Endothelial cell of umbilical vein (primary cell): ENCODE measurements around the gene NDUFA8. TPM values are rescaled to one million over a fixed set of nuclear protein-coding genes. Genes with fewer than 3 reads are reported as not detected.

Experiments
- BruUV-seq: library from RNA; stranded (reverse); fragments of 400-500 nt; replicated peaks from 2 replicates; lab custom pipeline; 2021; lab: Mats Ljungman, UMichigan
- CTCF ChIA-PET: fragments of 300-600, 350-600 bp; sonication (Branson Sonifier 250); formaldehyde crosslinking; loops from one replicate; lab custom pipeline; 2021; ENCODE audit warnings: antibody characterized with exemption, inconsistent platforms; lab: Charles Lee
- POLR2A ChIA-PET: fragments of 300-600, 350-600 bp; sonication (Branson Sonifier 250); formaldehyde crosslinking; loops from one replicate; lab custom pipeline; 2021; ENCODE audit warnings: antibody characterized with exemption, inconsistent platforms; lab: Charles Lee
- DNase-seq: peaks from one replicate; pipeline ENCODE4 v3.0.0-alpha.2; 2011; ENCODE audit warnings: low read depth, low spot score
- FAIRE-seq: peaks from 2 replicates; lab custom pipeline; 2011; peaks lifted over from hg19 to GRCh38; lab: Jason Lieb, UNC
- H2AFZ ChIP-seq: 2 replicates; pipeline ENCODE4 v1.6.0; 2012; ENCODE audit warnings: low read depth, low read length, control low read depth, inconsistent platforms
- H3K27ac ChIP-seq: 2 replicates; pipeline ENCODE4 v1.5.1; 2011; ENCODE audit warnings: low read depth, mild to moderate bottlenecking, control low read depth, low read length, moderate library complexity; ENCODE audit not compliant: insufficient read depth
- H3K27me3 ChIP-seq, 2 experiments: 2 replicates each; pipeline versions ENCODE4 v1.6.0 to v1.6.1; 2011; ENCODE audit warnings: low read length in 2 of 2, mixed read lengths in 1 of 2; ENCODE audit not compliant: control insufficient read depth in 2 of 2, insufficient read depth in 2 of 2
- H3K36me3 ChIP-seq, 2 experiments: 2 replicates in 1 of 2; 3 replicates in 1 of 2; pipeline ENCODE4 v1.5.1; 2011; ENCODE audit warnings: low read length in 2 of 2, mild to moderate bottlenecking in 1 of 2, moderate library complexity in 1 of 2; ENCODE audit not compliant: control insufficient read depth in 2 of 2, insufficient read depth in 2 of 2; ENCODE audit errors: extremely low read depth in 1 of 2
- H3K4me1 ChIP-seq: 3 replicates; pipeline ENCODE4 v1.5.1; 2011; ENCODE audit warnings: mild to moderate bottlenecking, low read length; ENCODE audit not compliant: control insufficient read depth, insufficient read depth; ENCODE audit errors: extremely low read depth
- H3K4me2 ChIP-seq: 2 replicates; pipeline ENCODE4 v1.6.1; 2011; ENCODE audit warnings: low read length, control low read depth, mixed read lengths; ENCODE audit not compliant: insufficient read depth
- H3K4me3 ChIP-seq, 3 experiments: fragments of 200-600 bp in 1 of 3; sonication (generic), shearing (Covaris generic) in 1 of 3; replicated peaks in 1 of 3; 2 replicates each; pipeline ENCODE4 v1.5.1; 2011 to 2016; ENCODE audit warnings: control low read depth in 3 of 3, low read length in 3 of 3, mild to moderate bottlenecking in 2 of 3, inconsistent platforms in 1 of 3, low read depth in 1 of 3, moderate library complexity in 1 of 3; ENCODE audit not compliant: insufficient read depth in 1 of 3
- H3K79me2 ChIP-seq: 2 replicates; pipeline ENCODE4 v1.6.0; 2012; ENCODE audit warnings: low read length, inconsistent platforms; ENCODE audit not compliant: control insufficient read depth, insufficient read depth
- H3K9ac ChIP-seq: replicated peaks from 2 replicates; pipeline ENCODE3; 2011; ENCODE audit warnings: low read length, control low read depth; ENCODE audit not compliant: insufficient read depth; ENCODE audit errors: extremely low read depth
- H3K9me1 ChIP-seq: replicated peaks from 3 replicates; pipeline ENCODE4 v1.6.0; 2011; ENCODE audit warnings: mild to moderate bottlenecking, low read length; ENCODE audit not compliant: control insufficient read depth, insufficient read depth; ENCODE audit errors: extremely low read depth
- H3K9me3 ChIP-seq: replicated peaks from 2 replicates; pipeline ENCODE4 v1.5.1; 2012; ENCODE audit warnings: low read length, inconsistent platforms; ENCODE audit not compliant: control insufficient read depth, insufficient read depth
- H4K20me1 ChIP-seq: replicated peaks from 2 replicates; pipeline ENCODE3; 2011; ENCODE audit warnings: mild to moderate bottlenecking, low read length; ENCODE audit not compliant: control insufficient read depth, insufficient read depth; ENCODE audit errors: extremely low read depth
- EZH2 ChIP-seq: IDR thresholded peaks from 2 replicates; pipeline ENCODE4 v1.6.1; 2012; ENCODE audit warnings: borderline replicate concordance, low read depth, mild to moderate bottlenecking, moderate library complexity, low read length, inconsistent platforms; ENCODE audit not compliant: severe bottlenecking
- FOS ChIP-seq: IDR thresholded peaks from 2 replicates; pipeline ENCODE4 v1.6.1; 2011; ENCODE audit warnings: mild to moderate bottlenecking, low read length, moderate library complexity, borderline replicate concordance; ENCODE audit not compliant: insufficient read depth
- GATA2 ChIP-seq: IDR thresholded peaks from 2 replicates; pipeline ENCODE4 v1.7.0; 2011; ENCODE audit warnings: low read depth, mild to moderate bottlenecking, moderate library complexity, mixed read lengths, low read length; ENCODE audit not compliant: insufficient read length, insufficient read depth
- JUN ChIP-seq: IDR thresholded peaks from 2 replicates; pipeline ENCODE4 v1.6.1; 2011; ENCODE audit warnings: borderline replicate concordance, low read depth; ENCODE audit not compliant: insufficient read length, insufficient read depth
- MAX ChIP-seq: IDR thresholded peaks from 2 replicates; pipeline ENCODE4 v1.6.1; 2011; ENCODE audit not compliant: insufficient read depth, insufficient read length
- POLR2A ChIP-seq: IDR thresholded peaks from 2 replicates; pipeline ENCODE4 v1.6.1; 2012; ENCODE audit warnings: low read depth, mild to moderate bottlenecking, control low read depth, low read length
- POLR2AphosphoS5 ChIP-seq: IDR thresholded peaks from 2 replicates; pipeline ENCODE4 v1.6.1; 2012; ENCODE audit warnings: low read depth, mild to moderate bottlenecking, control low read depth, low read length, moderate library complexity; ENCODE audit not compliant: insufficient read depth
- dilution Hi-C: fragments of 300-500 bp; cut with MboI; formaldehyde crosslinking; loops from one replicate; pipeline ENCODE4 v1.15.0; 2019; ENCODE audit warnings: low sequenced_read_pairs; ENCODE audit not compliant: extremely low pct_ligation_motif_present
- intact Hi-C: fragments of 100-400 bp; cut with micrococcal nuclease; formaldehyde crosslinking; loops from one replicate; pipeline ENCODE4 v1.10.0; 2022
- polyA plus RNA-seq, 4 experiments: library from polyadenylated mRNA; depleted of rRNA in 3 of 4; stranded (reverse) in 3 of 4; unstranded in 1 of 4; fragments of >200 nt; gene quantifications; 2 replicates each; pipeline versions ENCODE4 v1.2.1 to v1.2.3, GENCODE V29; 2011 to 2012; ENCODE audit warnings: missing spikeins in 1 of 4
- total RNA-seq: library from RNA; stranded (reverse); gene quantifications from 2 replicates; pipeline ENCODE4 v1.2.3, GENCODE V29; 2021

The NDUFA8 gene
- total and polyA plus RNA-seq, 2 donors (not counting 3 experiments of a cell fraction or from before 2014, with no cell fraction given): 68.2 to 100 TPM

- H3K36me3 ChIP-seq: no peaks in the 10 kb centered on the region
- no peak for TF ChIP-seq FOS
- TF ChIP-seq MAX: no peak
- TF ChIP-seq GATA2: no peak
- no TSS peak for BruUV-seq
- ChIA-PET CTCF (interaction anchor here (1.0 to 5.4 kb wide), 4 partner anchors 8 to 506 kb away, joined by 3 to 46 read pairs (median 4); no protein-coding TSS in a partner anchor), POLR2A (interaction anchor here (0.6 kb wide), 1 partner anchor 699 kb away, joined by 3 read pairs; no protein-coding TSS in a partner anchor)
- no peak overlapping the region for H3K4me2 ChIP-seq
- H3K9me3 ChIP-seq: no peaks in the 10 kb centered on the region
- no peak overlapping the region for H3K4me3 ChIP-seq
- H3K27me3 ChIP-seq: peaks cover 0 to 5% of the 10 kb centered on the region in 2 experiments
- DNase-seq (no peak), FAIRE-seq (no peak)
- H3K9ac ChIP-seq: no peak overlapping the region
- intact Hi-C loops (no loop called here), dilution Hi-C loops (loop anchor here (25.0 kb wide), 1 partner anchor 247 kb away; the partner anchor contains the start of gene PTGS1)
- H3K9me1 ChIP-seq: no peaks in the 10 kb centered on the region
- H3K4me1 ChIP-seq: no peaks in the 10 kb centered on the region
- H4K20me1 ChIP-seq: no peaks in the 10 kb centered on the region
- H3K79me2 ChIP-seq: no peaks in the 10 kb centered on the region
- no peak overlapping the region for H3K27ac ChIP-seq
- H2AFZ ChIP-seq: no peak overlapping the region
Observed at GRCh38 chr9:122115176-122116035, 44.2 kb downstream of the NDUFA8 start.

GRCh38 chr9:122113574-122113973 lies 46.0 kb downstream of the NDUFA8 start:
- POLR2A ChIA-PET: no interaction called here
- TF ChIP-seq FOS (no peak), MAX (no peak), POLR2A (no peak), EZH2 (no peak), GATA2 (no peak), JUN (no peak), POLR2AphosphoS5 (no peak)
- Histone ChIP-seq H3K9me1 (no peaks in the 10 kb centered on the region), H3K9me3 (no peaks in the 10 kb centered on the region), H3K79me2 (no peaks in the 10 kb centered on the region), H4K20me1 (no peaks in the 10 kb centered on the region), H3K4me1 (no peaks in the 10 kb centered on the region), H2AFZ (no peak overlapping the region), H3K4me3 (no peak overlapping the region), H3K27me3 (peaks cover 0 to 5% of the 10 kb centered on the region in 2 experiments), H3K36me3 (no peaks in the 10 kb centered on the region), H3K9ac (no peak overlapping the region), H3K4me2 (no peak overlapping the region), H3K27ac (no peak overlapping the region)
- FAIRE-seq: no peak
- dilution Hi-C loops (loop anchor here (25.0 kb wide), 1 partner anchor 249 kb away; the partner anchor contains the start of gene PTGS1), intact Hi-C loops (no loop called here)
- DNase-seq: no peak
- CTCF ChIA-PET: interaction anchor here (1.0 to 5.4 kb wide), 4 partner anchors 9 to 18 kb away, joined by 3 to 46 read pairs (median 4); no protein-coding TSS in a partner anchor
- BruUV-seq: no TSS peak
